ENCODE data around the gene IRF8.

IRF8 gene

DNA sequence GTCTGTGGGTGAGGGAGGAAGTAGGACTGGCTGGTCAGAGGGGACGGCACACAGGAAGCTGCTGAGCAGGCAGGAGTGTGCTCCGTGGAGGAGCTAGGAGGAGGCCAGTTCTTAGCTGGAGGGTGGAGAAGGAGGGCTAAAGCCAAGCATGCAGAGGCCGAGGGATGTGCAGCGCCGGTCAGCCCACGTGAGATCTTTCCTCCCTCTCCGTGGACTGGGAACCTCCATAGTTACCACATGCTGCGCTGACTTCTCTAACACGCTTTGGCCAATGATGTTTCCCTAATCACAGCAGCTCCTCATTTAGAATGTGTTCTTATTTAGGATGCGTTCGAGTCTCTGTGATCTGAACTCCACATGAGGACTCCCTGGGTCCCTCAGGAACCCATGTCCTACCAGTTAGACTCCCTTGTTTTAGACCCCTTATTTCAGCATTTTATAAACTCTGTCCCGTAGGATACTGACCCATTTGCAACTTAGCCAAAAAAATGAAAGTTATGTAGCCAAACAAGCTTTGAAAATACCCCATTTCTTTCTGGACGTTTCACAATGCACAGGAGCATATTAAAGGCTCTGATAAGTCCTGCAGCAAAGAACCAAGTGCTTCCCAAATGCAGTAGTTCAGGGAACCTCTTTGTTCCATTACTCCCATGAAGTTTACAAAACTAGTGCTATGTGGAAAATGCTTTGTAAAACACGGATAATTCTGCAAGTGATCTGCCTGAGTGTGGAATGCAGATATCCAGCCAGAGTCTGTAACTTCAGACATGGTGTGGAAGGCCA is 51.4 kb downstream of the IRF8 start:
- TF ChIP-seq TCF4 (CRISPR knock-in tag; IDR thresholded peaks at IDR 0.05; ENCODE audit: borderline replicate concordance) (no peak), SNAI2 (CRISPR knock-in tag; IDR thresholded peaks at IDR 0.05) (no peak), ZNF565 (CRISPR knock-in tag; conservative IDR thresholded peaks at IDR 0.05; ENCODE audit: low read depth) (no peak), OSR1 (CRISPR knock-in tag; IDR thresholded peaks at IDR 0.05) (no peak), ZFP30 (CRISPR knock-in tag; IDR thresholded peaks at IDR 0.05) (no peak), ZNF8 (CRISPR knock-in tag; IDR thresholded peaks at IDR 0.05) (no peak)
- no peak for ATAC-seq

GRCh38 chr16:85952197-85952596 is 53.2 kb downstream of the IRF8 start:
- no peak for TF ChIP-seq RARB (CRISPR knock-in tag; IDR thresholded peaks at IDR 0.05)
- TF ChIP-seq CSRNP3 (CRISPR knock-in tag; IDR thresholded peaks at IDR 0.05) = no peak
- no peak for TF ChIP-seq BACH2 (CRISPR knock-in tag; IDR thresholded peaks at IDR 0.05; ENCODE audit: borderline replicate concordance)
- TF ChIP-seq TCF4 (CRISPR knock-in tag; IDR thresholded peaks at IDR 0.05; ENCODE audit: borderline replicate concordance) = no peak
- TF ChIP-seq ZNF70 (CRISPR knock-in tag; IDR thresholded peaks at IDR 0.05) = no peak
- no peak for TF ChIP-seq OSR1 (CRISPR knock-in tag; IDR thresholded peaks at IDR 0.05)
- TF ChIP-seq ARNTL (CRISPR knock-in tag; IDR thresholded peaks at IDR 0.05; ENCODE audit: borderline replicate concordance, low read depth) = no peak
- no peak for TF ChIP-seq ZNF565 (CRISPR knock-in tag; conservative IDR thresholded peaks at IDR 0.05; ENCODE audit: low read depth)
- TF ChIP-seq, protein P1, sequence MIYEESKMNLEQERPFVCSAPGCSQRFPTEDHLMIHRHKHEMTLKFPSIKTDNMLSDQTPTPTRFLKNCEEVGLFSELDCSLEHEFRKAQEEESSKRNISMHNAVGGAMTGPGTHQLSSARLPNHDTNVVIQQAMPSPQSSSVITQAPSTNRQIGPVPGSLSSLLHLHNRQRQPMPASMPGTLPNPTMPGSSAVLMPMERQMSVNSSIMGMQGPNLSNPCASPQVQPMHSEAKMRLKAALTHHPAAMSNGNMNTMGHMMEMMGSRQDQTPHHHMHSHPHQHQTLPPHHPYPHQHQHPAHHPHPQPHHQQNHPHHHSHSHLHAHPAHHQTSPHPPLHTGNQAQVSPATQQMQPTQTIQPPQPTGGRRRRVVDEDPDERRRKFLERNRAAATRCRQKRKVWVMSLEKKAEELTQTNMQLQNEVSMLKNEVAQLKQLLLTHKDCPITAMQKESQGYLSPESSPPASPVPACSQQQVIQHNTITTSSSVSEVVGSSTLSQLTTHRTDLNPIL (CRISPR knock-in tag; IDR thresholded peaks at IDR 0.05; ENCODE audit: low read depth) = no peak
- no peak for TF ChIP-seq CSDC2 (CRISPR knock-in tag; IDR thresholded peaks at IDR 0.05)
- TF ChIP-seq TOX (CRISPR knock-in tag; IDR thresholded peaks at IDR 0.05; ENCODE audit: borderline replicate concordance) = no peak
- no peak for TF ChIP-seq ZNF8 (CRISPR knock-in tag; IDR thresholded peaks at IDR 0.05)
- TF ChIP-seq PATZ1 (CRISPR knock-in tag; IDR thresholded peaks at IDR 0.05; ENCODE audit: borderline replicate concordance) = no peak
- no peak for ATAC-seq

DNA sequence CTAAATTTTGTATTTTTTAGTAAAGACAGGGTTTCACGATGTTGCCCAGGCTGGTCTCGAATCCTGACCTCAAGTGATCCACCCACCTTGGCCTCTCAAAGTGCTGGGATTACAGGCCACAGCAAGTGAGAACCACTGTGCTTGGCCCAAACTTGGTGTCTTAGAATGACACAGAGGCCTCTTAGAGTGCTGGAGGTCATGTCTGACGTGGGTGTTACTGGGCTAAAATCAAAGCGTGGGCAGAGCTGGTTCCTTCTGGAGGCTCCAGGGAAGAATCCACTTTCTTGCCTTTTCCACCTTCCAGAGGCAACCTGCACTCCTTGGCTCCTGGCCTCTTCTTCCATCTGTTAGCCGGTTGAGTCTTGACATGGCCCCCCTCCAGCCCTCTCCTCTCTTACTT is 53.8 kb downstream of the IRF8 start:
- TF ChIP-seq ARNTL (CRISPR knock-in tag; IDR thresholded peaks at IDR 0.05; ENCODE audit: borderline replicate concordance, low read depth) = no peak
- no peak for TF ChIP-seq TOX (CRISPR knock-in tag; IDR thresholded peaks at IDR 0.05; ENCODE audit: borderline replicate concordance)
- no peak for TF ChIP-seq RARB (CRISPR knock-in tag; IDR thresholded peaks at IDR 0.05)
- TF ChIP-seq TCF4 (CRISPR knock-in tag; IDR thresholded peaks at IDR 0.05; ENCODE audit: borderline replicate concordance) = no peak
- no peak for TF ChIP-seq CSRNP3 (CRISPR knock-in tag; IDR thresholded peaks at IDR 0.05)
- ATAC-seq = no peak

DNA sequence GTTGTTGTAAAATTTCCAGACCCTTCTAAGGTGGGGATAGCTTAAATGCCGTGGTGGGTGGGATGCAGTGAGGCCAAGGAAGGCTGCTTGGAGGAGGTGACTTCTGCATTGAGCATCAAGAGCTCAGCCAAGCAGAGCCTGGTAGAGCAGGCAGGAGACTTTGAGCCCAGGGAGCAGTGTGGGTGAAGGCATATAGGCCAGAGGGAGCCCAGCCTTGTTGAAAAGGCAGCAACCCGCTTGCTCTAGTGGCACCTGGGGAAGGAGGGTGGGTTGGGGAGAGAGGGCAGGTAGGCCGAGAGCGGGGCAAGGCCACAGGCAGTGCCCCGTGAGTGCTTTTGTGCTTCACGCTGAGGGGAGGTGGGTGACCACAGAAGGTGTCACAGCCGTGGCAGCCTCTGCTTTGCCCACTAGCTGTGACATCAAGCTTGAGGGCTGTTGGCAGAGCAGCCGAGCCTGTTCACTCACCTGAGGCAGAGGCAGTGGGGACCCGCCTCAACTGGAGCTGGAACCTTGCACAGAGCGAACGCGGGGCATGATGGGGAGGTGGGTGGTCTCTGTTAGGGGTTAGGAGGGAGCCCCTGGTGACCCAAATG is 56.1 kb downstream of the IRF8 start:
- TF ChIP-seq BACH2 (CRISPR knock-in tag; IDR thresholded peaks at IDR 0.05; ENCODE audit: borderline replicate concordance) = no peak
- no peak for TF ChIP-seq TOX (CRISPR knock-in tag; IDR thresholded peaks at IDR 0.05; ENCODE audit: borderline replicate concordance)
- TF ChIP-seq ARNTL (CRISPR knock-in tag; IDR thresholded peaks at IDR 0.05; ENCODE audit: borderline replicate concordance, low read depth) = no peak
- TF ChIP-seq OSR1 (CRISPR knock-in tag; IDR thresholded peaks at IDR 0.05) = no peak
- no peak for TF ChIP-seq RARB (CRISPR knock-in tag; IDR thresholded peaks at IDR 0.05)
- TF ChIP-seq TSHZ2 (CRISPR knock-in tag; IDR thresholded peaks at IDR 0.05) = no peak
- TF ChIP-seq PATZ1 (CRISPR knock-in tag; IDR thresholded peaks at IDR 0.05; ENCODE audit: borderline replicate concordance) = no peak
- no peak for TF ChIP-seq GLIS3 (CRISPR knock-in tag; IDR thresholded peaks at IDR 0.05)
- TF ChIP-seq ZFP30 (CRISPR knock-in tag; IDR thresholded peaks at IDR 0.05) = no peak
- no peak for TF ChIP-seq ZNF70 (CRISPR knock-in tag; IDR thresholded peaks at IDR 0.05)
- TF ChIP-seq ESRRG (CRISPR knock-in tag; IDR thresholded peaks at IDR 0.05) = no peak
- no peak for ATAC-seq
